H1 (cell line): ENCODE results near the gene ARID5A. TPM values are rescaled to one million over a fixed set of nuclear protein-coding genes. Genes with fewer than 3 reads are reported as not detected.
A peak's percentile ranks its signal among the peaks of the same experiment; 100 is the strongest.

Source experiments
- ASH2L ChIP-seq: fragments of 200-600, 300-600 bp; sonication (generic); IDR thresholded peaks from one replicate; pipeline ENCODE4 v1.7.1; 2017; ENCODE audit warnings: low read length
- BACH1 ChIP-seq: IDR thresholded peaks from 2 replicates; pipeline ENCODE4 v1.6.1; 2012; ENCODE audit warnings: low read length, improper control_type of control experiment
- BCL11A ChIP-seq, 2 experiments: IDR thresholded peaks; one replicate each; pipeline ENCODE4 v1.6.1; 2011; ENCODE audit warnings: low read depth in 2 of 2, low read length in 2 of 2, mild to moderate bottlenecking in 2 of 2
- CBX8 ChIP-seq: fragments of 300-800, 300-1000 bp; sonication (generic); IDR thresholded peaks from 2 replicates; pipeline ENCODE4 v1.7.1; 2016; ENCODE audit warnings: low read depth, low read length, borderline replicate concordance
- CHD1 ChIP-seq: IDR thresholded peaks from 2 replicates; pipeline ENCODE4 v1.6.1; 2012; ENCODE audit warnings: low read depth, low read length, improper control_type of control experiment
- KDM1A ChIP-seq: fragments of 200-600, 300-600 bp; sonication (generic); IDR thresholded peaks from 2 replicates; pipeline ENCODE4 v1.7.1; 2016; ENCODE audit warnings: mild to moderate bottlenecking, low read length, borderline replicate concordance
- KDM5A ChIP-seq: fragments of 200-600 bp; IDR thresholded peaks from 2 replicates; pipeline ENCODE4 v1.7.1; 2012; ENCODE audit warnings: mild to moderate bottlenecking, low read length, inconsistent platforms, mixed read lengths
- MAX ChIP-seq: IDR thresholded peaks from 2 replicates; pipeline ENCODE4 v1.6.1; 2012; ENCODE audit warnings: inconsistent platforms
- NANOG ChIP-seq: IDR thresholded peaks from 2 replicates; pipeline ENCODE4 v1.6.1; 2011; ENCODE audit warnings: low read length, low read depth, mild to moderate bottlenecking, inconsistent platforms; ENCODE audit not compliant: insufficient read depth, poor library complexity, severe bottlenecking
- NRF1 ChIP-seq: IDR thresholded peaks from 2 replicates; pipeline ENCODE4 v1.6.1; 2011; ENCODE audit warnings: mild to moderate bottlenecking, low read depth, low read length, improper control_type of control experiment
- PHF8 ChIP-seq: fragments of 200-600 bp; sonication (generic); conservative IDR thresholded peaks from 2 replicates; pipeline ENCODE4 v1.7.1; 2012; ENCODE audit warnings: low read depth, mild to moderate bottlenecking, inconsistent platforms, low read length, moderate library complexity
- POLR2AphosphoS5 ChIP-seq: IDR thresholded peaks from 2 replicates; pipeline ENCODE4 v1.6.1; 2011; ENCODE audit warnings: low read depth, low read length
- RFX5 ChIP-seq: IDR thresholded peaks from 2 replicates; pipeline ENCODE4 v1.6.1; 2011; ENCODE audit warnings: low read depth, low read length, improper control_type of control experiment, borderline replicate concordance
- RNF2 ChIP-seq: fragments of 200-900, 300-1000 bp; sonication (generic); IDR thresholded peaks from 2 replicates; pipeline ENCODE4 v1.7.1; 2016; ENCODE audit warnings: borderline replicate concordance, low read depth, mild to moderate bottlenecking, antibody characterized with exemption, low read length; ENCODE audit not compliant: poor library complexity, severe bottlenecking; ENCODE audit errors: missing control alignments
- SIN3A ChIP-seq, 2 experiments: IDR thresholded peaks in 1 of 2; conservative IDR thresholded peaks in 1 of 2; 2 replicates each; pipeline ENCODE4 v1.6.1; 2011 to 2012; ENCODE audit warnings: low read length in 2 of 2, improper control_type of control experiment in 1 of 2, low read depth in 1 of 2, mild to moderate bottlenecking in 1 of 2
- SP1 ChIP-seq: IDR thresholded peaks from 2 replicates; pipeline ENCODE4 v1.6.1; 2011; ENCODE audit warnings: low read depth, low read length
- SP2 ChIP-seq: IDR thresholded peaks from 2 replicates; pipeline ENCODE4 v1.6.1; 2012; ENCODE audit warnings: mild to moderate bottlenecking, low read length, inconsistent platforms
- TAF1 ChIP-seq: IDR thresholded peaks from 2 replicates; pipeline ENCODE4 v1.6.1; 2011; ENCODE audit warnings: mild to moderate bottlenecking, low read depth, low read length
- TAF7 ChIP-seq: optimal IDR thresholded peaks from 2 replicates; pipeline ENCODE3; 2011; ENCODE audit warnings: low read depth, mild to moderate bottlenecking, inconsistent platforms, low read length, moderate library complexity, borderline replicate concordance
- polyA plus RNA-seq, 7 experiments: library from polyadenylated mRNA; depleted of rRNA in 3 of 7; stranded (reverse) in 5 of 7; unstranded in 2 of 7; fragments of >200 nt in 5 of 7; fragments of 200-250 nt in 2 of 7; gene quantifications; 1 replicate in 5 of 7; 2 replicates in 1 of 7; 4 replicates in 1 of 7; pipeline versions ENCODE4 v1.2.1 to v1.2.3, GENCODE V29; 2011 to 2013; ENCODE audit warnings: missing spikeins in 2 of 7, mixed read lengths in 2 of 7
- total RNA-seq: library from RNA; stranded (reverse); fragmentation: NEBNext Ultra II Directional; extraction: Animal tissue kit (Norgen Biotek cat#: 25700); gene quantifications from 2 replicates; pipeline ENCODE4 v1.2.1, GENCODE V29; 2021
- TF ChIP-seq, protein P1 (sequence below): IDR thresholded peaks from 2 replicates; pipeline ENCODE4 v1.6.1; 2011; ENCODE audit warnings: low read depth, mild to moderate bottlenecking, low read length; ENCODE audit not compliant: insufficient read depth
- TF ChIP-seq, protein P2 (sequence below), 3 experiments: IDR thresholded peaks; 1 replicate in 2 of 3; 2 replicates in 1 of 3; pipeline versions ENCODE4 v1.5.1 to v1.6.1; 2011; ENCODE audit warnings: low read length in 3 of 3, mild to moderate bottlenecking in 3 of 3, inconsistent platforms in 2 of 3, low read depth in 1 of 3, moderate library complexity in 1 of 3; ENCODE audit not compliant: insufficient read depth in 1 of 3; ENCODE audit errors: control extremely low read depth in 1 of 3

ARID5A gene
- total and polyA plus RNA-seq, 2 of the 8 experiments (the other 6 are each of a cell fraction or from before 2014, with no cell fraction given) = 3.3 to 5.3 TPM

DNA sequence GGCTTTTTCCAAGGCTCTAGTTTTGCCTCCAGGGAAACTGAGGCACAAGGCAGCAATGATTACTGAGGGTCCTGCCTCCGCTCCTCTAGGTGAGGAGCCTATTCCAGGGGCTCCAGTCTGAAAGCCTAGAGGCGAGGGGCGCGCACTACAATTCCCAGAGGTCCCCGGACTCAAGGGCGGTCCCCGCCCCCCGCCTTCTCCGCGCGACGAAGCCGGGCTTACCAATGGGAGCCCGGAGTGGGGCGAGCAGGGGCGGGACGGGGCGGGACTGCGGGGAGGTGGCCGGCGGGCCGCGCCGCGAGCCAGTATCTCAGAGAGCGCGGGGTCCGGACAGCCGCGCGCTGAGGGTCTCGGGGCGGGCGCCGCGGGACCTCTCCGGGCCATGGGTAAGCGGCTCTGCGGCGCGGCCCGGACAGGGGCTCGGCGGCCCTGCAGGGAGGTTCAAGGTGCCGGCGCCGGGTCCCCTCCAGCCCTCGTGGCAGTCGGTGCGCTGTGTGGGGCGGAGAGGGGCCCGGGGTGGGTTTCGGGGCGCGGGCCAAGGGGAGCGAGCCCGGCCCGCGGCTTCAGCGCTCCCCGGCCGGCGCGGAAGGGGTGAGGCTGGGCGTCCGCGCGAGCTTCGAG lies at the start of gene ARID5A (continued):
- TF ChIP-seq NRF1 = no peak
- TF ChIP-seq KDM5A = no peak
- TF ChIP-seq RFX5 = no peak
- peak; percentile 83 for TF ChIP-seq TAF1
- TF ChIP-seq TAF7 = peak; percentile 66
- no peak for TF ChIP-seq NANOG
- TF ChIP-seq MAX = no peak
- TF ChIP-seq RNF2 = no peak
- TF ChIP-seq SIN3A (conservative IDR thresholded peaks at IDR 0.05 in 1 of 2, IDR thresholded peaks at IDR 0.05 in 1 of 2; ENCODE audit: low read depth in 1 of 2, low read length in 2 of 2) = no peak; a peak in 1 of 4 replicates
- TF ChIP-seq POLR2AphosphoS5 = no peak
- TF ChIP-seq BCL11A (IDR thresholded peaks at IDR 0.05; ENCODE audit: low read depth in 2 of 2, low read length in 2 of 2) = no peak
- peak; percentile 87 for TF ChIP-seq SP1
- TF ChIP-seq BACH1 = no peak
- TF ChIP-seq, protein P1, sequence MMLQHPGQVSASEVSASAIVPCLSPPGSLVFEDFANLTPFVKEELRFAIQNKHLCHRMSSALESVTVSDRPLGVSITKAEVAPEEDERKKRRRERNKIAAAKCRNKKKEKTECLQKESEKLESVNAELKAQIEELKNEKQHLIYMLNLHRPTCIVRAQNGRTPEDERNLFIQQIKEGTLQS = no peak
- TF ChIP-seq KDM1A = no peak
- no peak for TF ChIP-seq ASH2L
- TF ChIP-seq CBX8 = no peak
- TF ChIP-seq CHD1 = no peak
- TF ChIP-seq PHF8 = peak; percentile 66; the same call in 1 of the 2 replicates
- TF ChIP-seq SP2 = no peak
- TF ChIP-seq, protein P2, sequence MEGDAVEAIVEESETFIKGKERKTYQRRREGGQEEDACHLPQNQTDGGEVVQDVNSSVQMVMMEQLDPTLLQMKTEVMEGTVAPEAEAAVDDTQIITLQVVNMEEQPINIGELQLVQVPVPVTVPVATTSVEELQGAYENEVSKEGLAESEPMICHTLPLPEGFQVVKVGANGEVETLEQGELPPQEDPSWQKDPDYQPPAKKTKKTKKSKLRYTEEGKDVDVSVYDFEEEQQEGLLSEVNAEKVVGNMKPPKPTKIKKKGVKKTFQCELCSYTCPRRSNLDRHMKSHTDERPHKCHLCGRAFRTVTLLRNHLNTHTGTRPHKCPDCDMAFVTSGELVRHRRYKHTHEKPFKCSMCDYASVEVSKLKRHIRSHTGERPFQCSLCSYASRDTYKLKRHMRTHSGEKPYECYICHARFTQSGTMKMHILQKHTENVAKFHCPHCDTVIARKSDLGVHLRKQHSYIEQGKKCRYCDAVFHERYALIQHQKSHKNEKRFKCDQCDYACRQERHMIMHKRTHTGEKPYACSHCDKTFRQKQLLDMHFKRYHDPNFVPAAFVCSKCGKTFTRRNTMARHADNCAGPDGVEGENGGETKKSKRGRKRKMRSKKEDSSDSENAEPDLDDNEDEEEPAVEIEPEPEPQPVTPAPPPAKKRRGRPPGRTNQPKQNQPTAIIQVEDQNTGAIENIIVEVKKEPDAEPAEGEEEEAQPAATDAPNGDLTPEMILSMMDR (IDR thresholded peaks at IDR 0.05; ENCODE audit: control extremely low read depth in 1 of 3, insufficient read depth in 1 of 3, low read depth in 1 of 3, low read length in 3 of 3) = no peak
